PC-3 (cell line): ENCODE results near the gene SPRN. TPM values are rescaled to one million over a fixed set of nuclear protein-coding genes. Genes with fewer than 3 reads are reported as not detected.

Experiments used
- ATAC-seq: fragments of 200-7000 bp; cut with Tn5 transposase; 2 replicates; pipeline ENCODE4 v1.9.1; 2020; ENCODE audit warnings: mild to moderate bottlenecking, moderate library complexity
- BruUV-seq: library from RNA; stranded (reverse); fragments of 400-500 nt; replicated peaks from 2 replicates; lab custom pipeline; 2021; lab: Mats Ljungman, UMichigan
- CTCF ChIA-PET: fragments of 300-600 bp; sonication (Branson Sonifier 250); formaldehyde crosslinking; loops from one replicate; lab custom pipeline; 2022; ENCODE audit warnings: antibody characterized with exemption; lab: Charles Lee
- POLR2A ChIA-PET: fragments of 300-600 bp; sonication (Branson Sonifier 250); formaldehyde crosslinking; loops from one replicate; lab custom pipeline; 2022; ENCODE audit warnings: antibody characterized with exemption; ENCODE audit not compliant: unreplicated experiment; lab: Charles Lee
- DNase-seq: peaks from one replicate; pipeline ENCODE4 v3.0.0-alpha.2; 2015
- H2AFZ ChIP-seq: fragments of 300-600 bp; sonication (generic); 2 replicates; pipeline ENCODE4 v1.6.0; 2016; ENCODE audit warnings: antibody characterized with exemption, low read length
- H3F3A ChIP-seq: fragments of 300-600 bp; sonication (generic); one replicate; pipeline ENCODE4 v1.6.0; 2017; ENCODE audit warnings: antibody characterized with exemption, low read length, control low read depth, mild to moderate bottlenecking; ENCODE audit not compliant: unreplicated experiment
- H3K27ac ChIP-seq: fragments of 300-600 bp; sonication (generic); 2 replicates; pipeline ENCODE4 v1.5.1; 2016; ENCODE audit warnings: mild to moderate bottlenecking, low read length
- H3K27me3 ChIP-seq: fragments of 300-600 bp; sonication (generic); 2 replicates; pipeline ENCODE4 v1.6.1; 2016; ENCODE audit warnings: low read length, mixed read lengths
- H3K36me3 ChIP-seq: fragments of 300-600 bp; sonication (generic); 2 replicates; pipeline ENCODE4 v1.6.1; 2016; ENCODE audit warnings: low read depth, mixed run types, low read length, mixed read lengths
- H3K4me1 ChIP-seq: fragments of 300-600 bp; sonication (generic); 2 replicates; pipeline ENCODE4 v1.5.1; 2016; ENCODE audit warnings: low read length; ENCODE audit not compliant: insufficient read depth
- H3K4me2 ChIP-seq: fragments of 300-600 bp; sonication (generic); 2 replicates; pipeline ENCODE4 v1.6.0; 2016; ENCODE audit warnings: low read length
- H3K4me3 ChIP-seq: fragments of 300-600 bp; sonication (generic); 2 replicates; pipeline ENCODE4 v1.5.1; 2016; ENCODE audit warnings: mild to moderate bottlenecking, low read length, mixed read lengths
- H3K79me2 ChIP-seq: fragments of 300-600 bp; sonication (generic); 2 replicates; pipeline ENCODE4 v1.6.1; 2017; ENCODE audit warnings: low read length, mixed read lengths
- H3K9ac ChIP-seq: fragments of 300-600 bp; sonication (generic); 2 replicates; pipeline ENCODE4 v1.6.0; 2016; ENCODE audit warnings: mild to moderate bottlenecking, low read length
- H3K9me2 ChIP-seq: fragments of 300-600 bp; sonication (generic); replicated peaks from 2 replicates; pipeline ENCODE4 v1.6.1; 2016; ENCODE audit warnings: mixed run types, low read length, mixed read lengths
- H3K9me3 ChIP-seq: fragments of 300-600 bp; sonication (generic); 2 replicates; pipeline ENCODE4 v1.6.1; 2016; ENCODE audit warnings: low read length, mixed read lengths
- H4K20me1 ChIP-seq: fragments of 300-600 bp; sonication (generic); 2 replicates; pipeline ENCODE4 v1.6.1; 2016; ENCODE audit warnings: low read length, mixed read lengths
- EZH2 ChIP-seq: fragments of 300-600 bp; sonication (generic); IDR thresholded peaks from one replicate; pipeline ENCODE4 v1.6.1; 2017; ENCODE audit warnings: antibody characterized with exemption, mild to moderate bottlenecking, low read length; ENCODE audit not compliant: unreplicated experiment
- EZH2phosphoT487 ChIP-seq: fragments of 300-600 bp; sonication (generic); IDR thresholded peaks from 2 replicates; pipeline ENCODE4 v1.6.1; 2018; ENCODE audit warnings: mild to moderate bottlenecking, antibody characterized with exemption, low read length, borderline replicate concordance
- intact Hi-C: fragments of 100-400 bp; cut with micrococcal nuclease; formaldehyde crosslinking; loops from 2 replicates; pipeline ENCODE4 v1.9.0; 2023
- total RNA-seq: library from RNA; depleted of rRNA; stranded (reverse); fragments of >200 nt; gene quantifications from 2 replicates; pipeline ENCODE4 v1.2.3, GENCODE V29; 2014
- TF ChIP-seq, protein P1 (sequence below): fragments of 300-600 bp; sonication (generic); conservative IDR thresholded peaks from 2 replicates; pipeline ENCODE4 v1.5.1; 2017; ENCODE audit warnings: antibody characterized with exemption, low read depth, mild to moderate bottlenecking, low read length

Gene SPRN
- total RNA-seq, 1 experiment from 2014 or later = not detected

DNA sequence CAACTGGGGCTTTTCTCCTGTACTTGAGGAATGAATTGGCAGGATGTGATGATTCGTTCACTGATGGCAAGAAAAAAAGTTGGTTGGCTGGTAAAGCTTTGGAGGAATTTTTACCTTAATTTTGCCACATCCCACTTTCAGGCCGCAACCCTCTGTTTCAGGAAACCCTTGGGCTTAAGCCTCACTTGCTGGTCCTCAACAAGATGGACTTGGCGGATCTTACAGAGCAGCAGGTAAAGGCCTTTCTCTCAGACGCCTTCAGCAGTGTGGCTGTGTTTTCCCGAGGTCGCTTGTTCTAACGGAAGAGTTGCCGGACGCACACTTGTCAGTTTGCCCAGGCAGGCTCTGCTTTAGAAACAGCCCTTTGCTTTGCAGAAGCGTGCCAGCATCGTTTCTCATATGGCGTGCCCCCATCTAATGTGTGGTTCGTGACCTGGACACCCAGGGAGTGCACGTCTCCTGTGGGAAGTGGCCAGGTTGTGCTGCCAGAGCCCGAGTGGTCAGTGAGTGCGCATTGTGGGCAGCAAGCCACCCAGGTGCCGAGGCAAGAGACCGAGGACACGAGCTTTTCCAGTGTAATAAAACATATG, 28.3 kb downstream of the SPRN start:
- H3K9me2 ChIP-seq = no peaks in the 10 kb centered on the region
- H3K4me3 ChIP-seq = no peak overlapping the region
- H3K9ac ChIP-seq = no peak overlapping the region
- TF ChIP-seq, protein P1, sequence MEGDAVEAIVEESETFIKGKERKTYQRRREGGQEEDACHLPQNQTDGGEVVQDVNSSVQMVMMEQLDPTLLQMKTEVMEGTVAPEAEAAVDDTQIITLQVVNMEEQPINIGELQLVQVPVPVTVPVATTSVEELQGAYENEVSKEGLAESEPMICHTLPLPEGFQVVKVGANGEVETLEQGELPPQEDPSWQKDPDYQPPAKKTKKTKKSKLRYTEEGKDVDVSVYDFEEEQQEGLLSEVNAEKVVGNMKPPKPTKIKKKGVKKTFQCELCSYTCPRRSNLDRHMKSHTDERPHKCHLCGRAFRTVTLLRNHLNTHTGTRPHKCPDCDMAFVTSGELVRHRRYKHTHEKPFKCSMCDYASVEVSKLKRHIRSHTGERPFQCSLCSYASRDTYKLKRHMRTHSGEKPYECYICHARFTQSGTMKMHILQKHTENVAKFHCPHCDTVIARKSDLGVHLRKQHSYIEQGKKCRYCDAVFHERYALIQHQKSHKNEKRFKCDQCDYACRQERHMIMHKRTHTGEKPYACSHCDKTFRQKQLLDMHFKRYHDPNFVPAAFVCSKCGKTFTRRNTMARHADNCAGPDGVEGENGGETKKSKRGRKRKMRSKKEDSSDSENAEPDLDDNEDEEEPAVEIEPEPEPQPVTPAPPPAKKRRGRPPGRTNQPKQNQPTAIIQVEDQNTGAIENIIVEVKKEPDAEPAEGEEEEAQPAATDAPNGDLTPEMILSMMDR = no peak
- TF ChIP-seq EZH2phosphoT487 (no peak), EZH2 (no peak)
- ATAC-seq = no peak
- peaks cover 25% of the 10 kb centered on the region for H3K4me1 ChIP-seq
- H3K27me3 ChIP-seq = no peaks in the 10 kb centered on the region
- POLR2A ChIA-PET = no interaction called here
- H3K4me2 ChIP-seq = 0 out of 2 replicates have a peak overlapping the region, but pooled peaks have one; percentile 100
- intact Hi-C loops = no loop called here
- H3K27ac ChIP-seq = 0 out of 2 replicates have a peak overlapping the region, but pooled peaks have one; percentile 76
- no TSS peak for BruUV-seq
- no peaks in the 10 kb centered on the region for H3K9me3 ChIP-seq
- CTCF ChIA-PET = no interaction called here
- no peaks in the 10 kb centered on the region for H3F3A ChIP-seq
- peaks cover 43% of the 10 kb centered on the region for H3K79me2 ChIP-seq
- H2AFZ ChIP-seq = no peak overlapping the region
- peaks cover 13% of the 10 kb centered on the region for H3K36me3 ChIP-seq
- DNase-seq = no peak
- no peaks in the 10 kb centered on the region for H4K20me1 ChIP-seq

GRCh38 chr10:133394801-133395221, 29.6 kb downstream of the SPRN start:
- Histone ChIP-seq H4K20me1 (no peaks in the 10 kb centered on the region), H3K9me2 (no peaks in the 10 kb centered on the region), H3K27ac (peak overlapping the region; percentile 76), H3K4me2 (peak overlapping the region; percentile 100), H3F3A (no peaks in the 10 kb centered on the region), H3K27me3 (no peaks in the 10 kb centered on the region), H3K4me1 (peaks cover 25% of the 10 kb centered on the region), H2AFZ (peak overlapping the region; percentile 57), H3K9me3 (no peaks in the 10 kb centered on the region), H3K79me2 (peaks cover 37% of the 10 kb centered on the region), H3K36me3 (peaks cover 10% of the 10 kb centered on the region), H3K9ac (peak overlapping the region; percentile 100), H3K4me3 (peak overlapping the region; percentile 96)
- ChIA-PET POLR2A (no interaction called here), CTCF (no interaction called here)
- intact Hi-C loops = no loop called here
- ATAC-seq (peak; percentile 6; the same call in 1 of the 2 replicates), DNase-seq (no peak)
- BruUV-seq = TSS peak; percentile 49
- TF ChIP-seq EZH2phosphoT487 (no peak), EZH2 (no peak)
- TF ChIP-seq, protein P1 = no peak

- peak within 1 kb of the TSS; percentile 76 for H3K27ac ChIP-seq
- H2AFZ ChIP-seq = peak within 1 kb of the TSS; percentile 78
- intact Hi-C loops = no loop called here
- no peaks in the 10 kb centered on the region for H4K20me1 ChIP-seq
- BruUV-seq = no TSS peak
- peak within 1 kb of the TSS; percentile 100 for H3K4me2 ChIP-seq
- ATAC-seq (peak; percentile 87), DNase-seq (peak; percentile 93)
- H3K36me3 ChIP-seq = peaks cover 10% of the 10 kb centered on the region
- peaks cover 36% of the 10 kb centered on the region for H3K79me2 ChIP-seq
- peak within 1 kb of the TSS; percentile 100 for H3K9ac ChIP-seq
- TF ChIP-seq EZH2phosphoT487 = no peak
- no peak for TF ChIP-seq EZH2
- TF ChIP-seq, protein P1 = no peak
- no peaks in the 10 kb centered on the region for H3K9me3 ChIP-seq
- H3K4me3 ChIP-seq = peak within 1 kb of the TSS; percentile 96
- H3K9me2 ChIP-seq = no peaks in the 10 kb centered on the region
- ChIA-PET CTCF (no interaction called here), POLR2A (no interaction called here)
- no peaks in the 10 kb centered on the region for H3F3A ChIP-seq
- peaks cover 25% of the 10 kb centered on the region for H3K4me1 ChIP-seq
- H3K27me3 ChIP-seq = no peaks in the 10 kb centered on the region
Observed at GRCh38 chr10:133394064-133394663, 30.3 kb downstream of the SPRN start, which contains the start of gene MTG1. Gene MTG1, plus strand, starts transcription at chr10:133394157. Its CDS starts 64 bp downstream, at chr10:133394221.
